Measurements from ENCODE around the gene ZNF358. TPM values are rescaled to one million over a fixed set of nuclear protein-coding genes. Genes with fewer than 3 reads are reported as not detected.

Gene ZNF358
- total and polyA plus RNA-seq, 2 donors (not counting 1 experiment from before 2014, with no cell fraction given): 16.7 to 26.8 TPM

DNA sequence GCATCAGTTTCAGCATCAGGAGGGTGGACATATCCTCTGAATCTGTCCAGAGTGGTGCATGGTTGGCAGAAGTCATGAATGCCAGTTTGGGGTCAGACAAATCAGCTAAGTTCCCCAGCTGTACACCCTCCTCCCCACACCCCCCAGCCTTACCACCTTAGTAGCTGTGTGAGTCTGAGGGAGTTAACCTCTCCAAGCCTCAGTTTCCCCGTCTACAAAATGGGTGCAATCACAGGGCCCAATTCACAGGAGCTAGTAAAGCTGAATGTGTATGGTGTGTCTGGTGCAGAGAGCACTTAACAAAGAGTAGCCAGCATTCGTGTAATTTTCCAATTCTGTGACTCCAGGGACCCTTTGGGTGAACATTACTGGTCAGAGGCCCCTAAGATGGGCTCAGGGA lies 13.4 kb upstream of the ZNF358 start:
- H3K79me2 ChIP-seq (ENCODE audit: control insufficient read depth, insufficient read depth, low read length): no peaks in the 10 kb centered on the region
- no peaks in the 10 kb centered on the region for H3K9me3 ChIP-seq (ENCODE audit: control insufficient read depth, insufficient read depth, low read depth, low read length)
- no peaks in the 10 kb centered on the region for H3K27me3 ChIP-seq (ENCODE audit: control insufficient read depth, insufficient read depth, low read length)
- no peak overlapping the region for H3K27ac ChIP-seq (ENCODE audit: insufficient read depth, low read length)
- H3K4me2 ChIP-seq (ENCODE audit: extremely low read depth, insufficient read depth, low read length): no peak overlapping the region
- no peaks in the 10 kb centered on the region for H4K20me1 ChIP-seq (ENCODE audit: control insufficient read depth, extremely low read depth, insufficient read depth, low read length)
- no peak overlapping the region for H3K4me3 ChIP-seq (replicated peaks in 1 of 4; ENCODE audit: control extremely low read depth in 1 of 4, insufficient read depth in 1 of 4, low read depth in 3 of 4, low read length in 4 of 4)
- no peak overlapping the region for H2AFZ ChIP-seq (ENCODE audit: low read length)
- no peaks in the 10 kb centered on the region for H3K36me3 ChIP-seq (ENCODE audit: control insufficient read depth, insufficient read depth, low read length)
- TF ChIP-seq CTCF (conservative IDR thresholded peaks at IDR 0.05 in 1 of 2, IDR thresholded peaks at IDR 0.05 in 1 of 2; ENCODE audit: low read depth in 1 of 2, low read length in 2 of 2): no peak
- no peak for TF ChIP-seq EZH2 (IDR thresholded peaks at IDR 0.05; ENCODE audit: low read length, missing control alignments)
- no peak overlapping the region for H3K9ac ChIP-seq (ENCODE audit: insufficient read depth, low read length)
- no peaks in the 10 kb centered on the region for H3K4me1 ChIP-seq (ENCODE audit: control insufficient read depth, extremely low read depth, insufficient read depth, low read length)
- no peak for DNase-seq (ENCODE audit: low read depth in 2 of 2)

DNA sequence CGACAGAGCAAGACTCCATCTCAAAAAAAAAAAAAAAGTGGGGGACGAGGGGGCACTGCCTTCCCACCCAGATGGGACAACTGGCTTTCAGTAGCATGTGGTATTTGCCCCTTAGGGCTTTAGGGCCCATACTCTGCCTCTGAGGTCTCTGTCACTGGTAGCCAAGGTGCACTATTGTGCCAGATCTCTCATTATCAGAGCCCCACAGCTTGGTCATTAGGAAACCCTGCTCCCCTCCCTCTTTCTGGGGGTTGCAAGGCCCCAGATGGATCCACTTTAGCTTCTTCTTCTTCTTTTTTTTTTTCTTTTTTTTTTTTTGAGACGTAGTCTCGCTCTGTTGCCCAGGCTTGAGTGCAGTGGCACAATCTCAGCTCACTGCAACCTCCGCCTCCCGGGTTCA lies 11.2 kb upstream of the ZNF358 start:
- no peak overlapping the region for H3K9ac ChIP-seq (ENCODE audit: insufficient read depth, low read length)
- no peak overlapping the region for H3K4me2 ChIP-seq (ENCODE audit: extremely low read depth, insufficient read depth, low read length)
- no peak overlapping the region for H3K27ac ChIP-seq (ENCODE audit: insufficient read depth, low read length)
- no peaks in the 10 kb centered on the region for H3K27me3 ChIP-seq (ENCODE audit: control insufficient read depth, insufficient read depth, low read length)
- no peak for DNase-seq (ENCODE audit: low read depth in 2 of 2)
- H4K20me1 ChIP-seq (ENCODE audit: control insufficient read depth, extremely low read depth, insufficient read depth, low read length): no peaks in the 10 kb centered on the region
- H2AFZ ChIP-seq (ENCODE audit: low read length): no peak overlapping the region
- no peaks in the 10 kb centered on the region for H3K36me3 ChIP-seq (ENCODE audit: control insufficient read depth, insufficient read depth, low read length)
- peaks cover 2% of the 10 kb centered on the region for H3K4me1 ChIP-seq (ENCODE audit: control insufficient read depth, extremely low read depth, insufficient read depth, low read length)
- no peak overlapping the region for H3K4me3 ChIP-seq (replicated peaks in 1 of 4; ENCODE audit: control extremely low read depth in 1 of 4, insufficient read depth in 1 of 4, low read depth in 3 of 4, low read length in 4 of 4)
- no peaks in the 10 kb centered on the region for H3K9me3 ChIP-seq (ENCODE audit: control insufficient read depth, insufficient read depth, low read depth, low read length)
- H3K79me2 ChIP-seq (ENCODE audit: control insufficient read depth, insufficient read depth, low read length): no peaks in the 10 kb centered on the region
- no peak for TF ChIP-seq CTCF (conservative IDR thresholded peaks at IDR 0.05 in 1 of 2, IDR thresholded peaks at IDR 0.05 in 1 of 2; ENCODE audit: low read depth in 1 of 2, low read length in 2 of 2)
- no peak for TF ChIP-seq EZH2 (IDR thresholded peaks at IDR 0.05; ENCODE audit: low read length, missing control alignments)

- H4K20me1 ChIP-seq (ENCODE audit: control insufficient read depth, extremely low read depth, insufficient read depth, low read length): no peaks in the 10 kb centered on the region
- H3K9me3 ChIP-seq (ENCODE audit: control insufficient read depth, insufficient read depth, low read depth, low read length): no peaks in the 10 kb centered on the region
- H3K4me2 ChIP-seq (ENCODE audit: extremely low read depth, insufficient read depth, low read length): no peak overlapping the region
- TF ChIP-seq EZH2 (IDR thresholded peaks at IDR 0.05; ENCODE audit: low read length, missing control alignments): no peak
- no peak for TF ChIP-seq CTCF (conservative IDR thresholded peaks at IDR 0.05 in 1 of 2, IDR thresholded peaks at IDR 0.05 in 1 of 2; ENCODE audit: low read depth in 1 of 2, low read length in 2 of 2)
- H3K79me2 ChIP-seq (ENCODE audit: control insufficient read depth, insufficient read depth, low read length): no peaks in the 10 kb centered on the region
- no peaks in the 10 kb centered on the region for H3K27me3 ChIP-seq (ENCODE audit: control insufficient read depth, insufficient read depth, low read length)
- no peak overlapping the region for H3K4me3 ChIP-seq (replicated peaks in 1 of 4; ENCODE audit: control extremely low read depth in 1 of 4, insufficient read depth in 1 of 4, low read depth in 3 of 4, low read length in 4 of 4)
- peaks cover 2% of the 10 kb centered on the region for H3K4me1 ChIP-seq (ENCODE audit: control insufficient read depth, extremely low read depth, insufficient read depth, low read length)
- DNase-seq (ENCODE audit: low read depth in 2 of 2): no peak
- no peaks in the 10 kb centered on the region for H3K36me3 ChIP-seq (ENCODE audit: control insufficient read depth, insufficient read depth, low read length)
- no peak overlapping the region for H3K9ac ChIP-seq (ENCODE audit: insufficient read depth, low read length)
- no peak overlapping the region for H3K27ac ChIP-seq (ENCODE audit: insufficient read depth, low read length)
- H2AFZ ChIP-seq (ENCODE audit: low read length): no peak overlapping the region
These were observed 10.6 kb upstream of the ZNF358 start for GRCh38 chr19:7505288-7505681.

Data from fibroblast of lung (primary cell).